Measurements from ENCODE around the gene IGSF23. TPM values are rescaled to one million over a fixed set of nuclear protein-coding genes. Genes with fewer than 3 reads are reported as not detected.
A peak's percentile ranks its signal among the peaks of the same experiment; 100 is the strongest.
"Not testable (repeated sequence)": the region's sequence is repeated elsewhere in the genome, so short reads cannot be mapped to it uniquely, and the experiment has no call there.

IGSF23 gene
- total RNA-seq, 1 donor from 2014 or later: not detected

DNA sequence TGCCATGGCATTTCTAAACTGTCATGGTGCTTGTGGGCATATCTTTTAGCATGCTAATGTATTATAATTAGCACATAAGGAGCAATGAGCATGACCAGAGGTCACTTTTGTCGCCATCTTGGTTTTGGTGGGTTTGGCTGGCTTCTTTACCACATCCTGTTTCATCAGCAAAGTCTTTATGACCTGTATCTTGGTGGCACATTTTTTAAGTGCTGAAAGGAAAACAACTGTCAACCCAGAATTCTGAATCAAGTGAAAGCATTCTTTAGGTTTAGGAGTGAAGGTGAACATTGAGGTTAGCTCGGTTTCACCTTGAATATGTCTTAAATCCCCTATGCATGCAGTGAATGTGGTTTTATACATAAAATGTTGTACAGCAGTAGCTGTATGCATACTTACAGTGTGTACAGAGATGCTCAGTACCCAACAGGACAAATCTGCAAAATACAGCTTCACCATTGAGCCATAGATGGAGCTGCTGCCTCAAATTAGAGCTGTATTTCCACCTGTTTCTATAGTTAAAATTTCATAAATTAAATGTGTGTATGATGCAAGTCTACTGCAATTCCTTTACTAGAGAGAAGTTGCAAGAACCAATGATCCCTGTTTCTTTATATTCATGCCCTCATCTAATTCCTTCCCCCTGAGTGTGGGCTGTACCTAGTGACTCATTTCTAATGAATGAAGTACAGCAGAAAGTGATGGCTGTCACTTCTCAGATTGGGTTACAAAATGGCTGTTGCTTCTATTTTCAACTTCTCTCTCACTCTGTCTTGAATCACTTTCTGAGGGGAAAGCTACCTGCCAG is 25.2 kb upstream of the IGSF23 start:
- DNase-seq (ENCODE audit: extremely low read depth, low read depth, low spot score): no peak

DNA sequence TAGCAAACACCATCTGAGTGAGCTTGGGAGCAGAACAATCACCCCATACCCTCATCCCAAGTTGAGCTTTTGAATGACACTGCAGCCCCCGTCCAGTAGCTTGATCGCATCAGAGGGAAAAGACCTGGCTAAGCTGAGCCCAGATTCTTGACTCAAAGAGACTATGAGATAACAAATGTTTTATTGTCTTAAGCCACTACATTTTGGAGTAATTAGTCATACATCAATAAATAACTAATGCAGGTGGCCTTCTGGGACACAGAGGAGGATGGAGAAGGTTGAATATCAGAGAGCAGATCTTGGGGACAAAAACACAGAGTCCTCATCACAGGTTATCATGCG is 24.6 kb upstream of the IGSF23 start:
- DNase-seq (ENCODE audit: extremely low read depth, low read depth, low spot score): no peak

DNA sequence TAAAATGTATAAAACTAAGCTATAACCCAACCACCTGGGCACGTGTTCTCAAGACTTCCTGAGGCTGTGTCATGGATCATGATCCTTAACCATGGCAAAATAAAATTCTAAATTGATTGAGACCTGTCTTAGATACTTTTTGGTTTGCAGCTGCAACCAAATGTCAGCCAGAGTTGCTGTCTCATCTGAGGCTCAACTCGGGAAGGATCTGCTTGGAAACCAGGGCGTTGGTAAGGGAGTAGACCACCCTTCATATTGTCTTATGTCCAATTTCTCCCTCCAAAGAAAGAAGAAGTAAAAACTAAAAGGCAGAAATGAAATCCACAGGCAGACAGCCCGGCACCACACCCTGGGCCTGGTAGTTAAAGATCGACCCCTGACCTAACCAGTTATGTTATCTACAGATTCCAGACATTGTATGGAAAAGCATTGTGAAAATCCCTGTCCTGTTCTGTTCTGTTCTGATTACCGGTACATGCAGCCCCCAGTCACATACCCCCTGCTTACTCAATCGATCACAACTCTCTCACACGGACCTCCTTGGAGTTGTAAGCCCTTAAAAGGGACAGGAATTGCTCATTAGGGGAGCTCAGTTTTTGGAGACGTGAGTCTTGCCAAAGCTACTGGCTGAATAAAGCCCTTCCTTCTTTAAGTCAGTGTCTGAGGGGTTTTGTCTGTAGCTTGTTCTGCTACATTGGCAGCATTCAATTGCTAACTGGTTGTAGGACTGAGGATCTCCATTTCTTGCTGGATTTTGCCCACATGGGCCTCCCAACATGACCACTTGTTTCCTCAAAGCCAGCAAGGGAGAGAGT is 22.9 kb upstream of the IGSF23 start:
- no peak for DNase-seq (ENCODE audit: extremely low read depth, low read depth, low spot score)

DNA sequence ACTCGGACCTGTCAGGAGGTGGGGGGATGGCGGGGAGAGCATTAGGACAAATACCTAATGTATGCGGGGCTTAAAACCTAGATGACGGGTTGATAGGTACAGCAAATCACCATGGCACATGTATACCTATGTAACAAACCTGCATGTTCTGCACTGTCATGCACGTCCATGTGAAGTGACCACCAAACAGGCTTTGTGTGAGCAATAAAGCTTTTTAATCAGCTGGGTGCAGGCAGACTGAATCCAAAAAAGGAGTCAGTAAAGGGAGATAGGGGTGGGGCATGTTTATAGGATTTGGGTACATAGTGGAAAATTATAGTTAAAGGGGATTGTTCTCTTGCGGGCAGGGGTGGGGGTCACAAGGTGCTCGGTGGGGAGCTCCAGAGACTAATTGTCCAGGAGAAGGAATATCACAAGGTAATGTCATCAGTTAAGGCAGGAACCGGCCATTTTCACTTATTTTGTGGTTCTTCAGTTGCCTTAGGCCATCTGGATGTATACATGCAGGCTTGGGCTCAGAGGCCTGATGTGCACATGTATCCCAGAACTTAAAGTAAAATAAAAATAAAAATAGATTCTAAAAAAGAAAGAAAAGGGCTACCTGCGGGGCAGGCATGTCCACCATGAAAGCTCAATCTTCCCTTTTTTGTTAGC is 21.9 kb upstream of the IGSF23 start:
- not testable (repeated sequence) for DNase-seq (ENCODE audit: extremely low read depth, low read depth, low spot score)

DNA sequence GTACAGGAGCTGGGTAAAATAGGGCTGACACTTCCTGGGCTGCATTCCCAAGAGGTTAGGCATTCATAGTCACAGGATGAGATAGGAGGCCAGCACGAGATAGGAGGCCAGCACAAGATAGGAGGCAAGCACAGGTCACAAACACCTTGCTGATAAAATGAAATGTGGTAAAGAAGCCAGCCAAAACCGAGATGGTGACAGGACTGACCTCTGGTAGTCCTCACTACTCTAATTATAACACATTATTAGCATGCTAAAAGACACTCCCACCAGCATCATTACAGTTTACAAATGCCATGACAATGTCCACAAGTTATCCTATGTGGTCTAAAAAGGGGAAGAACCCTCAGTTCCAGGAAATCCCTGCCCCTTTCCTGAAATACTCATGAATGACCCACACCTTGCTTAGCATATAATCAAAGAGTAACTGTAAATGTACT is 20.9 kb upstream of the IGSF23 start:
- no peak for DNase-seq (ENCODE audit: extremely low read depth, low read depth, low spot score)

DNA sequence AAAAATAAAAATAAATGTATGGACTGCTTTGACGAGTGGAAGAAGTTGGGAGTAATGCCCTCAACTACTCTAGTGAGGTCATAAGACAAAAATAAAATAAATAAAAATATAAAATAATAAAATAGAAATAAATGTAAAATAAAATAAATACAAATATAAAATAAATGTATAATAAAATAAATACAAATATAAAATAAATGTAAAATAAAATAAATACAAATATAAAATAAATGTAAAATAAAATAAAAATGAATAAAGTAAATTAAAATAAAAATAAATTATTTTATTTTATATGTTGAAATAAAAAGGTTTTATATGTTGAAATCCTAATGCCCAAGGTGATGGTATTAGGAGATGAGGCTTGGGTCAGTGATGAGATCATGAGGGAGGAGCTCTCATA is 20.1 kb upstream of the IGSF23 start:
- no peak for DNase-seq (ENCODE audit: extremely low read depth, low read depth, low spot score)

DNA sequence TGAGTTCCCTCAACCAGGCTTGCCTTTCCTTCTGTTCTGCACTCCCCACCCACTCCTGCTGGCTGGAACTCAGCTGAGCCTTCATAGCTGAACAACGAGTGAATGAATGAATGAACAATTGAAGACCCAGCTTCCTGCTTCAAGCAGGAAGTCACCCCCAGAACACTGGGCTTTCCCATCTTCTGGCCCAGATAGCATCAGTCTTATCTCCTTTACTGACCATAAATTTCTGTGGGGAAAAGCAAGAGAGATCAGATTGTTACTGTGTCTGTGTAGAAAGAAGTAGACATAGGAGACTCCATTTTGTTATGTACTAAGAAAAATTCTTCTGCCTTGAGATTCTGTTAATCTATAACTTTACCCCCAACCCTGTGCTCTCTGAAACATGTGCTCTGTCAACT is 19.5 kb upstream of the IGSF23 start:
- DNase-seq (ENCODE audit: extremely low read depth, low read depth, low spot score): not testable (repeated sequence)

DNA sequence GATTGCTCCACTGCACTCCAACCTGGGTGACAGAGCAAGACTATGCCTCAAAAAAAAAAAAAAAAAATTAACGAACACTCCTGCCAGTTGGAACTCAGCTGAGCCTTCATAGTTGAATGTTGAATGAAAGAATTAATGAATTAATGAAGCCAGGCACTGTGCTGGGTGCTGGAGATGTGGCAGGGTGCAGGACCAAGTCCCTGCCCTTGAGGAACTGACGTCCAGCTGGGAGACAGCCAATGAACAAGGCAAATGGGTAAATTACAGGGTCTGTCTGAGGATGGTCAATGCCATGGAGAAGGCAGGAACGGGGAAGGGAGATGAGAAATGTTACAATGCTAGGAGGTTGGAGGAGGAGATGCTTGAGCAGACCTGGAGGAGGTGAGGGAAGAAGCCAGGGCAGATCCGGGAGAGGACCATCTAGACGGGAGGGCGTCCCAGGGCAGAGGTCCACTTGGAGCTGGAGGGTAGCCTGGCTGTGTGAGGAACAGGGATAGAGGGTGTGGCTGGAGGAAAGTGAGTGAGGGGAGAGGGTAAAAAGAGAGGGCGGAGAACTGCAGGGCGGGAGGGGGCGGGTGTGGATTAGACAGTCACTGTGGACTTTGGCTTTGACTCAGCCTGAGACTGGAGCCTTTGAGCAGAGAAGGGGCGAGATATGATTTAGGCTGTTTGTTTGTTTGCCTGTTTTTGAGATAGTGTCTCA is 16.8 kb upstream of the IGSF23 start:
- no peak for DNase-seq (ENCODE audit: extremely low read depth, low read depth, low spot score)

DNA sequence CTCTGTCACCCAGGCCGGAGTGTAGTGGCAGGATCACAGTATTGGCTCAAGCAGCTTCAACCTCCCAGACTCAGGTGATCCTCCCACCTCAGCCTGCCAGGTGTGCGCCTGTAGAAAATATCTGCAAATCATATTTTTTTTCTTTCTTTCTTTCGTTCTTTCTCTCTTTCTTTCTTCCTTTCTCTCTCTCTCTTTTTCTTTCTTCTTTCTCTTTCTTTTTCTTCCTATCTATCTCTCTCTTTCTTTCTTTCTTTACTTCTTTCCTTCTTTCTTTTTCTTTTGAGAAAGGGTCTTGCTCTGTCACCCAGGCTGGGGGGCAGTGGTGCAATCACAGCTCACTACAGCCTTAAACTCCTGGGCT is 16.3 kb upstream of the IGSF23 start:
- no peak for DNase-seq (ENCODE audit: extremely low read depth, low read depth, low spot score)

DNA sequence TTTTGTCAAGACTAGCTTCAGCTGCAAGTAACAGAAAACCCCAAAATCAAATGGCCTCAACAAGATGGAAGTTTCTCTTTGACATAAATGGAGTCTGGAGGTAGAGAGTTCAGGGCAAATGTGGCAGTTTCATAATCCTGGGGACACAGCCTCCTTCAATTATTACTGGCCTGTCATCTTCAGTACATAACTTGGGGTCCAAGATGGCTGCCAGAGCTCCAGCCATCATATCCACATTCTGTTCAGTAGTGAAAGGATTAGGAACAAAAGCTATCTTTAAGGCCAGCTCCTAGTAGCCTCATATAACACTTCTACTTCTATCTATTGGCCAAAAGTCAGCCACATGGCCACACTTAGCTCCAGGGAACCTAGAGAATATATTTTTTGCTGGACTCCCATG is 15.0 kb upstream of the IGSF23 start:
- DNase-seq (ENCODE audit: extremely low read depth, low read depth, low spot score): no peak

DNA sequence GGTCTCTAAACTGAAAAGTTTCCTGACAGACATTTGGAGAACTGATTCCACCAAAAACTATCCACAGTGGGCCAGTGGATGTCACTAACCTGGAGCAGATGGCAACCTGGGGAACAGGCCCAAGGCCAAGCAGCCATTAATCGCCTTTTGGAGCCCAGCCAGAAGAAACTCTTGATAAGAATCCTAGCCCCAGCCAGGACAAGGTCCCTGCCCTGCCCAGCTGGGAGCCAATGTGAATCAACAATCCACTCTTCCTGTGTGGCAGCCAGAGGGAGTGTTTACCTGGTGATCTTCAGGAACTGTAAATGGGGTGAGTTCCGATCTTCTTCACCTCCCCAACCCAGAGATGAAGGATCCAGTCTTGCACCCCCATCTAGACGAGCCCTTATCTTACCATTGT is 14.5 kb upstream of the IGSF23 start:
- no peak for DNase-seq (ENCODE audit: extremely low read depth, low read depth, low spot score)

DNA sequence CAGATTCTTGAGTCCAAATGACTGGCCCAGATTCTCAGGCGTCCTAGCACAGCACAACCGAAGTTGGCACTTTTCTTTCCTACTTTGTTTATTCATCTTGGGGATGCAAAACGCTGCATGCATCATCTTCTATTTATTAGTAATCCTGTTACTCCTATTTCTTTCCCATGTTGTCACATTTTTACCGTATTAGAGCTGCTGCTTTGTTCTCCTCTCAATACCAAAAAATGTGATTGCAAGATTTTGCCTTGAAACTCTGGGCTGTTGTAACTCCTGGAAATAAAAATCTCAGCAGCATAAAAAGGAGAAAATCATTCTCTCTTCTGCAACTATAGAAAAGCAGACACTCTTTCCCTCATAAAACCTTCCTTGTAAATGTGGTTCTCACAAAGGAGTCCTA is 12.9 kb upstream of the IGSF23 start:
- DNase-seq (ENCODE audit: extremely low read depth, low read depth, low spot score): no peak

DNA sequence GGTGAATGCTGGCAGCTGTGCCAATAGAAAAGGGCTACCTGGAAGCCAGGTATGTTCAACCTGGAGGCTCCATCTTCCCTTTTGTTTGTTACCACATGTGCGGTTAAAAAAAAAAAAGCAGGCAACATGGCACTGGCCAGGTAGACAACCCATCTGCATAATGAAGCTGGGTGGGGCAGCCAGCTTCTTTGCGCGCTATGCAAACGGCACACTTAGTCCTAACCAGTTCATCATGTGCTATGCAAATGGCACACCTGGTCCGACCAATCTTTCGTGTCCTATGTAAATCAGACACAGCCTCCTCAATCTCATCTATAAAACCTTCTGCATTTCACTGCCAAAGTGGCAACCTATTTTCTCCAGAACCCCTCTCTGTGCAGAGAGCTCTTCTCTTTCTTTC is 11.3 kb upstream of the IGSF23 start:
- DNase-seq (ENCODE audit: extremely low read depth, low read depth, low spot score): no peak

DNA sequence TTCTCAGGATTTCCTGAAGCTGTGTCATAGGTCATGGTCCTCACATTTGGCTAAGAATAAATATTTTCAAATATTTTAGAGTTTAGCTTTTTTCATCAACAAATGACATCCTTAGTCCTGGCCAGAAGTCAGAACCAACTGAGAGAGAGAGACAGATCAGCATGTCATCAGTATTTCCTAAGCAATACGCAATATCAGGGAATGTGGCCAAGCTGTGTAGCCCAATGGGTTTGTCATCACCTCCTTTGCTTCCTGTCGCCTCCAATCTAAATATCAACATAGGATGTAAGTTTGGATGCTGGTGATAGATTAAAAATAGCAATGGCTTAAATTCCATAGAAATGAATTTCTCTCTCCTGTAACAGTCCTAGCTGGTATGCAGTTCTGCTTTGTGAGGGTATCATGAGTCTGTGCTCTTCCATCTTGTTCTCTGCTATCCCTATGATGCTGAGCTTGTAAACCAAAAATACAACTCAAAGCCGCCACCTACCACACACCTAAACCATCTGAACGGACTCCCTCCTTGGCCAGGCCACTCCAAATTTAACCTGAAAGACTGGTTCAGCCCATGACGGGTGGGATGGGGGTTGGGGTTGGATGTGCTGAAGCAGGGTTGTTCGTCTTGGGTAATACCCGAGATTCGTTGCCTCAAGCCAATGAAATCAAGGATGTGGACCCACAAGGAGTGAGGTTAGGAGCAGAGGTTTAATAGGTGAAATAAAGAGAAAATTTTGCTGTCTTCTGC is 10.0 kb upstream of the IGSF23 start:
- peak; percentile 96 for DNase-seq (ENCODE audit: extremely low read depth, low read depth, low spot score)

DNA sequence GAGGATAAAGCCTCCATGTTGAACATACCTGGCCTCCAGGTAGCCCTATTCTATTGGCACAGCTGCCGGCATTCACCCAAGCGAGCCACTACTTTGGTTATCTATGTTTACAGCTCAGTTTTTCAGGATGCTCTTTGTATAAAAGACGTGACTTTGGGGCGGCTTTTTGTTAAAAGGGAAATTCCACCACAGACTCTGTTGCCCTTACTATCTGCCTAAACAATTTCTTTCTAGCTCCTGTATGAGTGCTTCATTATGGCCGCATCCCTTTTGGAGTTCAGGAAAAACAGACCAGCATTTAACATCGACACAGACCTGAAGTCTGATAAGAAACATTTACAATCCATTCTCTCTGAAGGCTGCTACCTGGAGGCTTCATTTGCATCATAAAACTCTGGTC is 9.1 kb upstream of the IGSF23 start:
- no peak for DNase-seq (ENCODE audit: extremely low read depth, low read depth, low spot score)

DNA sequence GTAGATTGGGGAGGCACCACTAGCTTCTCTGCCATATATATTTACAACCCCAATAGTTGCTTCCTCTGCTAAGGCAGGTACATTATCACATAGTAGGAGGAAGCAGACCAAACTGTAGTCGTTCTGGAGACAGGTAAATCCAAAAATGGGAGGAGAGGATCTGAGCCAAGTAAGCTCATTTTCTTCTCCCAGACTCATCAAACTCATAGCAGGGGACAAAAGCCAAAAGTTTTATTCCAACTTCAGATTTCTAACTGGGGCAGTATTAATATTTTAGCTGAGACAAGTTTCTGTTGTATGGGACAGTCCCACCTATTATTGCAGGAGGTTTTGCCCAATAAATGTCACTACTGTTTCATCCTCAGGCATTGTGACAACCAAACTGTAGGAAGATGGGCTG is 7.8 kb upstream of the IGSF23 start:
- DNase-seq (ENCODE audit: extremely low read depth, low read depth, low spot score): no peak

DNA sequence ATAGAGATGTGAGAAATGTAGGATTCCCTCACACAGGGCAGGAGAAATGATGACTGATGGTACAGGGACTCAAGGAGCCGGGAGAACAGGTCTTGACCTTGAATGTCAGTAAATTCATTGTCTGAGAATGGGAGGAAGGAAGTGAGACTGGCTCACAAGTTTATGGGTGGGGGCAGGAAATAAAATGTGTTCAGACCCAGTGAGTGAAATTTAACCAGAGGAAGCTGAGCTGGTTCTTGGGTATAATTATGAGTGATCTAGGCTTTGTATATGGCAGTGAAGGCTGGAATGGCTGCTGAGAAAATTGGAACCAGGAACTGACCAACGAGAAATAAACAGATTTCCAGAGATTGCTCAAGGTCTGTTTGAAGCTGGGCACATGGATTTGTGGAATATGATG is 6.3 kb upstream of the IGSF23 start:
- DNase-seq (ENCODE audit: extremely low read depth, low read depth, low spot score): peak; percentile 94

DNA sequence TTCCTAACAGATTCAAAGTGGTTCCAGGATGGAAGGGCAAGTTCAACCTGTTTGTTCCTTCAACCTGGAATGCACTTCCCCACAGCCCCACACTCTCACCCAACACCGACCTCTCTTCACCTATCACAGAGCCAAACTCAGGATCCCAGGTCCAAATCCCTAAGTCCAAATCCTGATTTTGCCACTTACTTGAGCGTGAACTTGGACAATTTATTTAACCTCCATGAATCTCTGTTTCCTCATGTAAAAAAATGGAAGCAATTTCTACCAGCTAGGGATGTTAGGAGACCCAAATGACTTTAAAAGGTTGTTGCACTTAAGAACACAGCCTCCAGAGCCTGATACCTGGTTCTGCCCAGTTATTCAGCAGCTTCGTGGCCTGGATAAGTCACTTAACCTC is 5.4 kb upstream of the IGSF23 start:
- DNase-seq (ENCODE audit: extremely low read depth, low read depth, low spot score): no peak

DNA sequence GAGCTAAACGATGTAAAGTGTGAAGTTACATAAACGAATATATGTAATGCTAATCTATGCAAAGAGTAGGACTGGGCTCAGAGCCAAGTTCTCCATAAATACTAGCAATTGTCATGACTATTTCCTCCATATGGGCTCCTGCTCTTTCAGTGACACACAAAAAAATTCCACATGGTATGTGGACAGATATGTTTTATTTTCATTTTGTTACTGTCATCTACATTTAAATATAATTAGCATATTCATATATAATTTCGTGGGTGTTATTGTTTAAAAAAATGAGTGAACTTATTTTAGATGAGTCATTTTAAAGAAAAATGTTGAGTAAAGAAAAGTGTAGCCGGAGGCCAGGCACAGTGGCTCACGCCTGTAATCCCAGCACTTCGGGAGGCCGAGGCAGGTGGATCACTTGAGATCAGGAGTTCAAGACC is 5.0 kb upstream of the IGSF23 start:
- DNase-seq (ENCODE audit: extremely low read depth, low read depth, low spot score): no peak

DNA sequence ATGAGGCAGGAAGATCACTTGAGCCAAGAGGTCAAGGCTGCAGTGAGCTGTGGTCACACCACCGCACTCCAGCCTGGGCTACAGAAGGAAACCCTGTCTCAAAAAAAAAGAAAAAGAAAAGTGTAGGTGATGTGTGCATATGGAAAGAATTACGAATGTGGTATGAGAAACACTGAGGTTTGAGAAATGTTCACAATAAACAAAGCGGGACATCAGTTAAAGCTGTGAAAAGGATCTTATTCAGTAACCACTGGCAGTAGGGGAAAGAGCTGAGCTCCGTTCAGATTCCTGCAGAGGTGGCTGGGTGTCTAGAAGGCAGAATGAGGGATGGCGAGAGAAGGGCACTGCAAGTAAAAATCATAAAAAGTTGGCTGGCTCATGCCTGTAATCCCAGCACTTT is 4.1 kb upstream of the IGSF23 start:
- DNase-seq (ENCODE audit: extremely low read depth, low read depth, low spot score): no peak
